Sigmoid colon (tissue), 4 donors: ENCODE data around the gene SPATA19.

Experiments used
- EP300 ChIP-seq, 4 donors: sonication (generic); formaldehyde crosslinking; IDR thresholded peaks; one replicate each; pipeline ENCODE4 v1.6.1; 2017; ENCODE audit warnings: antibody characterized with exemption in 4 of 4
- POLR2A ChIP-seq, 2 donors: fragments of 450-650 bp; IDR thresholded peaks; one replicate each; pipeline ENCODE4 v1.6.1; 2016; ENCODE audit warnings: antibody characterized with exemption in 2 of 2, mild to moderate bottlenecking in 2 of 2, moderate library complexity in 2 of 2
- POLR2AphosphoS5 ChIP-seq, 4 donors: sonication (generic); formaldehyde crosslinking; IDR thresholded peaks; one replicate each; pipeline ENCODE4 v1.6.1; 2017; ENCODE audit warnings: antibody characterized with exemption in 4 of 4
- TF ChIP-seq, protein P1 (sequence below), 4 experiments: fragments of 450-650 bp in 3 of 4; fragments of 200-600 bp in 1 of 4; IDR thresholded peaks; one replicate each; pipeline ENCODE4 v1.5.1; 2016 to 2019; ENCODE audit warnings: antibody characterized with exemption in 4 of 4, mild to moderate bottlenecking in 3 of 4, moderate library complexity in 2 of 4

DNA sequence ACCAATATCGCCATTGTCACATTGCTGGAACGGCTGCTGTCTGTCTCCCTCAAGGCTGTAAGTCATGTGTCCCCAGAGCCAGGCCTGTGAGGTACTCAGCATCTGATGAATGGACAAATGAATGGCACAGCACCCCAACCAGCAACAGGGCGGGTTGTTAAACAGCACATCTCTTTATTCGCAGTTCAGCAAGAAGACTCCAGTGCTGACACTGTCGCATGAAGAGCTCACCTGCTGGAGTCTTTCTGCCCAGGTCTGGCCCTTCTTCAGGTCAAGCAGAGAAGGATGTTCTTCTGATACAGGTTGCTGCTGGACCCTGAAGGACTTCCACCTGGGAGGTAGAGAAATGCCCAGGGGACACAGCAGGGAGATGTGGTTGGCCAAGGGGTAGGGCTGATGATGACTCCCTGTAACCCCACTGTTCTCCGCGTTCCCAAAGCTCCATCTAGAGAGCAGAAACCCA is 4.8 kb downstream of the SPATA19 start:
- TF ChIP-seq, protein P1, sequence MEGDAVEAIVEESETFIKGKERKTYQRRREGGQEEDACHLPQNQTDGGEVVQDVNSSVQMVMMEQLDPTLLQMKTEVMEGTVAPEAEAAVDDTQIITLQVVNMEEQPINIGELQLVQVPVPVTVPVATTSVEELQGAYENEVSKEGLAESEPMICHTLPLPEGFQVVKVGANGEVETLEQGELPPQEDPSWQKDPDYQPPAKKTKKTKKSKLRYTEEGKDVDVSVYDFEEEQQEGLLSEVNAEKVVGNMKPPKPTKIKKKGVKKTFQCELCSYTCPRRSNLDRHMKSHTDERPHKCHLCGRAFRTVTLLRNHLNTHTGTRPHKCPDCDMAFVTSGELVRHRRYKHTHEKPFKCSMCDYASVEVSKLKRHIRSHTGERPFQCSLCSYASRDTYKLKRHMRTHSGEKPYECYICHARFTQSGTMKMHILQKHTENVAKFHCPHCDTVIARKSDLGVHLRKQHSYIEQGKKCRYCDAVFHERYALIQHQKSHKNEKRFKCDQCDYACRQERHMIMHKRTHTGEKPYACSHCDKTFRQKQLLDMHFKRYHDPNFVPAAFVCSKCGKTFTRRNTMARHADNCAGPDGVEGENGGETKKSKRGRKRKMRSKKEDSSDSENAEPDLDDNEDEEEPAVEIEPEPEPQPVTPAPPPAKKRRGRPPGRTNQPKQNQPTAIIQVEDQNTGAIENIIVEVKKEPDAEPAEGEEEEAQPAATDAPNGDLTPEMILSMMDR (IDR thresholded peaks at IDR 0.05): no peak
- TF ChIP-seq EP300 (IDR thresholded peaks at IDR 0.05) (no peak), POLR2A (IDR thresholded peaks at IDR 0.05) (no peak), POLR2AphosphoS5 (IDR thresholded peaks at IDR 0.05) (no peak)
